Activated gamma-delta T cell (primary cell): Measurements from ENCODE around the gene PNPLA1.

Source experiments
- DNase-seq: peaks from one replicate; lab custom pipeline; 2025; lab: John Stamatoyannopoulos, UW

The PNPLA1 gene

DNA sequence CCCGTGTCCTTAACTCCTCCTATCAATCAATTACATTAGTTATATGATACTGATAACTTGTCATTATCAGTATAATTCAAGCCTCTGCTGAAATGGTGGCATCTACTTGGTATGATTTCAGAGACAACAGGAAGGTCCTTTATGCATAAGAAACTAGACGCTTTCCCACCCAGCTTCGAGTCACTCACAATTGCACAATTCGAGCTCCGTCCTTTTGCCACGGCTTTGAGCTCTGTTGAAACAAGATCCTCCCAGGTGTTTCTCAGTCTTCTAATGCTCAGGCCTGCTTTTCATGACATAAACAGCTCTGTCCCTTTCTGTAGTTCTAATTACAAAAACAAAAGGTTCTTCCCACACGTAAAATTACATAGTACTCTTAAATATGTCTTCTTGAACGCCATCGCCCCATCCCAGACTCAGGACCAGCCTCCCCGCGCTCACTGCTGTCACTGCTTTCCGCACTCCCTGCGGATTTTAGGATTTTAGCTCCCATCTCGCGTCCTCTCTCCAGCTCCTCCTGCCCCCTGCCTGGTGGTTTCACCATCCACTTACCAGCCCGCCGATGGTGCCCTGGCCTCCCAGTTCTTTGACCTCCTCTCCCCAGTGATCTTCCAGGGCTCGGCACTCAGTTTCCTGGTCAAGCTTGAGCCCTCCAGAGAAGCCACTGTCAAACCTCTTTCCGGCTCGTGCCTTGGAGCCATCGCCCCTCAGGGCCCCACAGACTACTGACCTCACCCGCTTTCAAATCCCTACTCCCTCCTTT lies 23.2 kb upstream of the PNPLA1 start:
- DNase-seq: no peak

DNA sequence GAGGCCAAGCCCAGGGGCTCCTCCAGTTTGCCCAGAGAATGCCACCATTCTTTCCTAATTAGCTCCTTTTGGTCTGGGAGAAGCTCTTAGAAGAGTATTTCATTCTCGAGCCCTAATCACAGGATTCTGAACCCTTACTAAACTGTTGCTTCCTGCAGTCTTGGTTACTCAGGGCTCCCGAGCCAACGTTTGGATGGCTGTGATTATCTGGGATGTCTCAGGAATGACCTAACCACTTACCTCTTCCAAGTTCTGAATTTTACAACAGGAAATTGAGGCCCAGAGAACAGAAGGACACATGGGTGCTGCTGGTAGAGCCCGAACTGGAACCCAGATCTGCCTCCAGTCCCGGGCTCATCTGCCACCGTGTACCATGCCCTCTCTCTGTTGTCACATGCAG lies 22.2 kb upstream of the PNPLA1 start:
- DNase-seq: no peak

DNA sequence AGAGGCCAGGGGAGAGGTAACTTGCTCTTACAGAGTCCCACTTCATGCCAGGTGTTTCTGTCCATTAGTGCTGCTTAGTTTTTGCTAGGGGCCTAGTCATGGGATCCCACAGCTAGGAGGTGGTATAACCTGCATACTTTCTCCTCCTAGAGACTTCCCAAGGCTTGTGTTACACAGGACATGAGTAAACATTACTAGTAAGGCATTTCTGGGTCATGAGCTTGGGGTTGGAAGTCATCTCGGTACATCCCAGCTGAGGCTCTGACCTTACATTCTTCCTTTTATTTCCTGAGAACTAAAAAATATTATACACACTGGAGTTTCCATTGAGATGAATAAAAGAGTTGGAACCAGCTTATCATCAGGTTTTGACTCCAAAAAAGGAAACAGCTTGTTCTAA lies 20.9 kb upstream of the PNPLA1 start:
- no peak for DNase-seq

DNA sequence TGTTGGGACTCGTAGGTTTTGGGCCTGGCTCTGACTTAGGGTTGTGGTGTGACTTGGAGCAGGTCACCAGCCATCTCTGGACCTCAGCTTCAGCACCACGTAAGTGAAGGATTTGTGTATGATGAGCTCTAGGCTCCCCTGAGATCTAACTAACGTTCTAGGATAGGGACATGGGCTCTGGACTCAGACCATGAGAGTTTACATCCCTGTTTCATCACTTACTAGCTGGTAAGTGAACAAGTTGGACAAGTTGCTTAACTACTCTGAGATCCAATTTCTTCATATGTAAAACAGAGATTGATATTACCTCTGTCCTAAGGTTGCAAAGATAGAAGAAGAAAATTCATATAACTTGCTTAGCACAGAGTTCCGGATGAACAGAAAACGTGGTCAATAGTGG lies 20.3 kb upstream of the PNPLA1 start:
- DNase-seq: no peak

DNA sequence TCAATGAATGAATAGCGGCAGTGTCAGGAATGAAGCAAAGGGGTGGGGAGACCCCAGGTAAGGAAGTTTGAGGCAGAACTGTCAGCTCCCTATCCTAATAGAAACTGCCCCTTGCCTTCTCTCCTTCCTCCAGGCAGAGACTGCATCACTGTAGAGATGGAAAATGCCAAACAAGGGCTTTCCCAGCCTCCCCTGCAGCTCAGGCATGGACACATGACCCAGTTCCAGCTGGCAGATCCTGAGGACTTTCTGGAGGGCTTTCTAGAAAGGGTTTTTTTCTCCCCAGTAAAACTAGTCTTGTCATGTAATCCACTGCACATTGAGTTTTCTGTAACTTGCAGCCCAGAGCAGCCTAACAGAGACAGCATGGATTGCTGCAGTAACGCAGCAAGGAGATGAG lies 17.9 kb upstream of the PNPLA1 start:
- no peak for DNase-seq

DNA sequence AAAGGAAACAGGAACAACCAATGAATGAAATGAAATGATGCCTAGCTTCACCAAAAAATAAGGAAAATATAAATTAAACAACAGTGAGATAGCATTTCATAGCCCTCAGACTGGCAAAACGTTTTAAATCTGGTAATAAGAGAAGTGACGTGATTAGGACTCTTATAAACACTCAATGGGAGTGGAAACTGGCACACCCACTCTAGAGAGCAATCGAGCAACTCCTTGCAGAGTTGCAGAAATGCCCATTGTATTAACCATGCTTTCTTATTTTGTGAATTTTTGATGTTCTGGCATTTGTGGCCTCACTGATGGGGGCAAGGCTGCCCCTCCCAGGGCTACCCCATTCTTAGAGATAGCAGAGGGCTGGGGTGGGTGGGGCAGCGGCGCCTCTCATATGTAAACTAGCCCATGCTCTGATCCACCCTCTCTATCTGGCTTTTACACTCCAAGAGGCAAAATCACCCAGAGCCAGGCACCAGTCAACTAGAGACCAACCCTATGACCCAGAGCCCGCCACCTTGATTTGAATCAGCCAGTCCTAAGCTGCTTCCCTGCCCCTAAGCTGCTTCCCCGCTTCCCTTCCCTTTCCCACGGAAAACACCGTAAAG lies 6.4 kb upstream of the PNPLA1 start:
- no peak for DNase-seq

DNA sequence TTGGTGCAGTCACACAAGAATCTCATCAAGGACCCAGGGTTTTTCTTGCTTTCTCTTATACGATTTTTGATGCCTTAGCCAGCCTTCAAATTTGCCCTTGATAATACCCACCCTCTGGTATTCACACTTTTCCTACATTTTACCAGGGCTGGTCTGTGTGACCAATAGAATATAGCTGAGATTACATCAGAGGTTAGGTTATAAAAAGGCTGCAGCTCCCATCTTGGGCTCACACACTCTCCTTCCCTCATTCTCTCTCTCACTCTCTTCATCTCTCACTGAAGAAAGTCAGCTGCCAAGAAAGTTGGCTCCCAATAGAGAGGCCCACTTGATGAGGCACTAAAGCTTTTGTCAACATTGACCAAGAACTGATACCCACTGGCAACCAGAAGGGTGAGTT lies 4.1 kb upstream of the PNPLA1 start:
- DNase-seq: no peak

DNA sequence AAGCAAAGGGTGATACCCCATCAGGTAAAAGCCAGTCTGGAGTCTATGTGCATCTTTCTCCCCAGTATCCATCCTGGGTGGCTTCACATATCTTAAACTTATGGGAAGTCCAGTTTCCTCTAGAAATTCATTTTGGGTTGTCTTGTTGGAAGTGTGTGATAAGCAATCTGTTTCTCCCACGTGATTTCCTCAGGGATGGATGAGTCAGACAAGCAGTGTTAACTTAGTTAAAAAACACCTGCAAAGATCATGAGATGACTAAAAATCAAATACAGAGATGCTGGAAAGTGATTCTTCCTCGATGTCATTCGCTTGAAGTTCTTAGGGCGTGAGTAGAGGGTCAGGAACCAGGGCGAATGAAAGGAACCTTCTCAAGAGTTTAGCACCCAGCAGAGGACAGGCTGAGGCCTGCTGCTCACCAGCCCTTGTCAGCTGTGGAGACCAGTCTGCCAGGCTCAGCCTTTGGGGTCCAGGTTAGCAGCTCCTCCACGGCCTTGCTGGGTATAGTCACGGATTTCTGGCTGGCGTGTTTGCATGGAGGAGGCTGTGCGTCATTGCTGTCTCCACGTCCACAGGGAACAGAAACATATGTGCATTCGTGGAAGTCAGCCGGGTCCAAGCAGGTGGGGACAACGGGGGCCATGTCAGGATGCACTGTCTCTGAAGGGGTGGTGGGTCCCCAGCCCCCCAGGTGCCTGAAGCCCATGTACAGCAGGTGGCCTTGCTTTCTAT lies 2.8 kb upstream of the PNPLA1 start:
- DNase-seq: no peak

DNA sequence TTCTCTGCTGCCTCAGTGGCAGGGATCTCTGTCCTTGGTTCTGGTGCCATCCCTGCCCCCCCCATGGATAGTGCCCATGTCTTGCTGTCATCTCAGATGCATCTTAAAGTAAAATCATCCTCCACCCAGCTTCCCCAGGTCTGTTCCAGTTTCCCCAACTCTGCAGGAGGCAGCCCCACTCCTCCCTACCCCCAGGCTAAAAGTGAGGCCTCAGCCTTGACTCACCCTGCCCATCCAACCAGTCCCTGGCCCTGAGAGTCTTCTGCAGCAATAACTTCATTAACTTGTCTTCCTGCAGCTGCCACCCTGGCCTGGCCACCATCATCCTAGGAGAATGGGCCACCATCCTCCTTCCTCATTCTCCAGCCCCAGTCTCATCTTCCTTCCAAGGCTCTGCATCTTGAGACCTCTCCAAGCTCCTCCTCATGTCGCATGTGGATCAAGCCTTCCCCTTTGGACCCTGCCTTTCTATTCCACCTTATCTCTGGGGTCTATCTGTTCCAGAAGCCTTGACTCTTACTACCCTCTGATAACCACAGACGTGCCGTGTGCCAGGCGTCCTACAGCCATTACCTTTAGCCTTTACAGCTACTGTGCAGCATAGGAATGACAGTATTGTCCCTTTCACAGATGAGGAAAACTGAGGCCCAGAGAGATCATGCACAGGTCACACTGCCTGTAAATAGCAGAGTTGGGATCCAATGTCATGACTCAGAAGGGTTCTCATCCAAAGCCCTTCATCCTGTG lies 2.0 kb upstream of the PNPLA1 start:
- no peak for DNase-seq

DNA sequence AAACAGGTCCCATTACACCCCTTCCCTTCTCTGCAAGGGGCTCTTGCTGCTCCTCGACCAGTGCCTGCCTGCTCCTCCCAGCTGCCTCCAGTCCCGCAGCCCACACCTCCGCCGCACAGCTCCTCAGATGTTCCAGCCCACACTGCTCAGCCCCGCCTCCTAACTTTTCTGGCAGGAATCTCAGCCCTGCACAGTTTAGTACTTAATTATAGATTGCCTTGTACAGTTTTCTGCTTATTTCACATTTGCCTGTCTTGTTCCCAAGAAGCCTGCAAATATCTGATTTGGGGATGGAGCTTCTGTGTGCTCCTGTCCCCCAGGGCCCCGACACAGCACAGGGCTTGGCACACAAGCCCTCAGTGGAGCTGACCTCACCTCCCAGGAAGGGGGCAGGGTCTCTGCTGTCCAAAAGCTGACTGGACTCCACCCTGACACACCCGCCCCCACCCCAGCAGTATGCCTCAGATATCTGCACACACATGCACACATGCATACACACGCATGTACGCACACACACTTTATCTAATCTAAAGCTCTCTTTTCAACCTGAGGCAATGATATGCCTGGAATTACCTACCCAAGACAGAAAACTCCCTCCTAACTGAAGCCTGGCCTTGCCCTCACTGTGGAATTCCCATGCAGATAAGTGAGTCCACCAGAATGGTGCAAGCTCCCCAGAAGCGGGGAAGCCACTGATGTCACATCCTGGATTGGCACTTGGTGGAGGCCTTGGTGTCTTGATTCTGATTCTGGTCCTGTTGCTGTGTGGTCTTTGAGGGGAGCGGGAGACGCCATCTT lies 1.2 kb upstream of the PNPLA1 start:
- no peak for DNase-seq

DNA sequence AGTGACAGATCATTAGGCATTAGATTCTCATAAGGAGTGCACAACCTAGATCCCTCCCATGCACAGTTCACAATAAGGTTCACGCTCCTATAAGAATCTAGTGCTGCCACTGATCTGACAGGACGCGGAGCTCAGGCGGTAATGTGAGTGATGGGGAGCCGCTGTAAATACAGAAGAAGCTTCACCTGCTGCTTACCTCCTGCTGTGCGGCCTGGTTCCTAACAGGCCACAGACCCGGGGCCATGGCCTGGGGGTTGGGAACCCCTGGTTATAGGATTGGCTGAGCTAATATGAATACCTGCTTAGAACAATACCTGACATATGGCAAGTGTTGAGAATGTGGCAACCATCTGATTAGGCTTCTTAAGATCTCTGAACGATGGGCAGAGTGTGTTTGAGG lies 2.4 kb downstream of the PNPLA1 start:
- no peak for DNase-seq

DNA sequence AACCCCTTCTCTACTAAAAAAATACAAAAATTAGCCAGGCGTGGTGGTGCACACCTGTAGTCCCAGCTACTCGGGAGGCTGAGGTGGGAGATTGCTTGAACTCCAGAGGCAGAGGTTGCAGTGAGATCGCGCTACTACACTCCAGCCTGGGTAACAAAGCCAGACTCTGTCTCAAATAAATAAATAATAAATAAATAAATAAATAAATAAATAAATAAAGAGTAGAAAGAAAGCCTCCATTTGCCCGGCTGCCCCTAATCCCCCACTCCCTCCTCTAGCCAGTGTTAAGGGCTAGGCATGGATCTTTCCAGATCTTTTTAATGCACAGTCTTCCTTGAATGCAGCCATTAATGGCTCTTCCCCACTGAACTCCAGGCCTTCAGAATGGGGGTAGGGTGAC lies 3.2 kb downstream of the PNPLA1 start:
- no peak for DNase-seq

DNA sequence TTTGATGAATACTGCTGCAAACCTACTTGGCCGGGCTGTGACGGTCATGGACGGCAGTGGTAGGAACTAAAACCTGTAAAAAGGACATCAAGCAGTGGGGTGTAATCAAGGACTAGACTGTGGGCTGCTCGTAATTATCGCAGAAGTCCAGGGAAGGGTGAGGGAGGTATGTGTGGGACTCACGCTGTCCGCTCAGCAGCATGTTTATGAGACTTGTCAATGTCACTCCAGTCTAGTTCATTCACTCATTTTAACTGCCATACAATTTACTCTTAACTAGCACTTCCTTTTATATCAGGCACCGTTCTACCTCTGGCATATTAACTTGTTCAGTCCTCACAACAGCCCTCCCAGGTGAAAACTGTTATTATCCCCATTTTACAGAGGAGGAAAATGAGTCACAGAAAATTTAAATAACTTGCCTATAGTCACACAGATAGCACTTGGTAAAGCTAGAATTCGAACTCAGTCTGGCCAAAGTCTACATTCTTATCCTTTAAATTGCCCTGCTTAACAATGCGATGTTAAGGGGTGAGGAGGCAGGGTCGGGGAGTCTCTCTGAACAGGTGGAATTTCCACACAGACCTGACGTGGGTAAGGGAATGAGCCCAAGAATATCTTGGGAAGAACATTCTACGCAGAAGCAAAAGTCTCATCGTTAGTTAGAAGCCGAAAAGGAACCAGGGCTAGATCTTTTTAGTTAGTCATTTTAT lies 4.1 kb downstream of the PNPLA1 start:
- no peak for DNase-seq

DNA sequence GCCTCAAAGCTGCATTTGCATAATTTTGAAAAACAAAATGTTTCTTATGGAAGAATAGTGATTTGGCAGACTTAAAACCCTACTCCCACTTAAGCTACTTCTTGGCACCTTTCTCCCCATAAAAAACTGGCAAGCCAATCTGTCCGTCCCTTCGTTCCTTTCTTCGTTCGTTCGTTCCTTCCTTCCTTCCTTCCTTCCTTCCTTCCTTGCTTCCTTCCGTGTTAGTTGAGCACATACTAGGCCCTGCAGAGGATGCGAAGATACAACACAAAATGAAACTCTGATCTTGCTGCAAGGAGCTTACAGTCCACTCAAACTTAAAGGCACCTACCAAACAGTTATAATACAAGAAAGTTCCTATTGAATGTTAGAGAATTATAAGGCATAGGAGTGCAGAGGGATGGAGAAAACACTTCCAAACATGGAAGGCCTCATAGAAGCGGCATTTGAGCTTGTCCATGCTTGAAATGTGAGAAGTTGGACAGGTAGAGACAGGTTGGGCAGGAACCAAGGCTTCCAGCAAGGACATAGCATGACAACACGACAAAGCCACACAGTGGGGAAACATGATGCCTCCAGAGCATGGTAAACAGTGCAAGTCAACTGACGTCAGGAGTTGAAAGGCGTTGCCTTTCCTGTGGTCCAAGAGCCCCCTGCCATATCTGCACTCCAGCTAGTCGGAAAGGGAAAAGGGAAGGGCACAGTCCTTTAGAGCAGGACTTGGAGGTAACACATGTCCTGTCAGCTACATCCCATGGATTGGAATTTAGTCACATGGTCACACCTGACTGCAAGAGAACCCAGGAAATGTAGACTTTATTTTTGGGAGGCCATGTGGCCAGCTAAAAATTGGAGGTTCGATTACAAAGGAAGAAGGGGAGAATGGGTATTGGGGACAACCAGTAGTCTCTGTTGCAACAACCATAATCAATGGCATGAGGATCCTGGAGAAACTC lies 7.0 kb downstream of the PNPLA1 start:
- DNase-seq: no peak

DNA sequence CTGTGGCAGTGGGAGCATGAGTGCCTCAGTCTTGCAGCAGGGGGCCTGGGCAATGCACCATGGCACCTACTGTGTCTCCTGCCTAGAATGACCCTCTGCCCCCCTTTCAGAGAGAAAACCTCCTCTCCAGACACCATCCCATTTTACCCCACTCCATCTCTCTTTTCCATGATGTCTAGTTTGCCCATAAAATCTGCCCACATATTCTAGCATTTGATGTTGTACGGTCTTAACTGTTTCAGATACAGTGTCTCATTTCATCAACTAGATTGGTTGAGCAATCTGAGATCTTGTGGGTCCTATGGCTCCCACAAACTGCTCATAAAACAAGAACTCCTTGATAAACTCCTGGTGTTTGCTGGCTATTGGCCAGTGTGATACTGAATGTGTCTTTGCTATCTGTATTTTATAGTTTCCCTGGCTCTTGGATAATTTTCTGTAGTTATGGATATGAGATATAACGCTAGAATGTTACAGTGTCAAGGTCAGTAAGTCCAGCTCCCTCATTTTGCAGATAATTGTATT lies 8.1 kb downstream of the PNPLA1 start:
- no peak for DNase-seq

DNA sequence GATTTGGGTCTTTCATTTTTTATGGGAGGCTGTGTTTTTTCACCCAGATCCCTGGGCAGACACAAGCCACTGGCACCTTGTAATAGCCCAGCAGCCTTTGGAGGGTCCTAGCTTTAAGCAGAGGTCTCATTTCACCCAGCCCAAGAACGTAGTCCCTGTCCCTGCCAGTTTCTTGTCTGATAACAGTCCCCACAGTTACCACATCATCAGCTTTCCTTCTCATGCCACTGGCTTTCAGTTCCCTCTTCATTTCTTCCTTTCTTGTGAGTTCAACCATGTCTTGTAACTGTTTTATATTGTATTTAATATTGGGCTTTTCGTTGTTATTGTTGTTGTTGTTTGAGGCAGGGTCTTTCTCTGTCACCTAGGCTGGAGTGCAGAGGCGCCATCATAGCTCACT lies 10.6 kb downstream of the PNPLA1 start:
- no peak for DNase-seq

DNA sequence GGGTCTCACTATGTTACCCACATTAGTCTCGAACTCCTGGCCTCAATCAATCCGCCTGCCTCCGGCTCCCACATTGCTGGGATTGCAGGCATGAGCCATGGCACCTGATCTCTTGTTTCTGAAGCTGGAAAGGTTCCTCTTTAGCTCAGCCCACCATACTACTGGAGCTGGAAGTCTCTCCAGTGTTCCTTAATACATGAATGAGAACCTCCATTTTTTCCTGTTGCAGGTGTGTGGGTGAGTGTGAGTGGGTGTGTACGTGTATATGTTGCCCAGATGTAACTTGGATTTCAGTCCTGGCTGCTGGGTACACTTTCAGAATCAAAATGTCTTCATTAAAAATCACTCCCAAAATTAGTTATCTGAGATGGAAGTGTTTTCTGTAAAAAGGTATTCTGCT lies 11.1 kb downstream of the PNPLA1 start:
- DNase-seq: no peak

DNA sequence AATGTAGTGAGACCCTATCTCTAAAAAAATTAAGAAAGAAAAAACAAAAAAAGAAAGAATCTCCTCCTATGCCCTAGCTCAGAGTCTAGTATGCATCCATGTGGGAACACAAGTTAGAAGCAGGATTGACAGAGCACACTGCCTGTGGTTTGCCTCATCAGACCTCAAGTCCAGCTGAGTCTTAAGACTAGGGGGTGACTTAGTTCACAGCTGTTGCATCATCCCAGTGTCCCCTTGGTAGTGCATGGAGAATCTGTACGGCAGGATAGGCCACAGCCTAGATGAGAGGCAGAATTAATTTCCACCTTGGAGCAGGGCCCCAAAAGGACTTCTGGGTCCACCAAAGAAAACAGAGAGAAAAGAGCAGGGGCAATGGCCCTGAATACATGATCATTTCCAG lies 13.7 kb downstream of the PNPLA1 start:
- no peak for DNase-seq

DNA sequence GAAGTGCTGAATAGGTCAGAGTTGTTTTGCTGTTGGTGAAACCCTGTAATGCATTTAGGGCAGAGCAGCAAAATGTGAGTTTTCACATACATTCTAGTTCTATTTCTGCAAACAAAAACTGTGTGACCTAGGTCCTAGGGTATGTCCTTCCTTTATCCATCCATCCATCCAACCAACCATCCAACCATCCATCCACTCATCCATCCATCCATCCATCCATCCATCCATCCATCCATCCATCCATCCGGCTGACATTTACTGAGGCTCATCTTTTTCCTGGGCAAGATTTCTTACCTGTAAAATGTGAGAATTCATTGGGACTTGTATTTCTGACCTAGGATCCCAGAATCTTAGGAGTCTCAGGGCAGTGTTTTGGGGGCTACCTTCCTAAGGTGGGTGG lies 14.5 kb downstream of the PNPLA1 start:
- no peak for DNase-seq
